Calu3 (cell line): ENCODE data around the gene SCRG1. TPM values are rescaled to one million over a fixed set of nuclear protein-coding genes. Genes with fewer than 3 reads are reported as not detected.

Experiments
- BruUV-seq: library from RNA; stranded (reverse); fragments of 400-500 nt; replicated peaks from 2 replicates; lab custom pipeline; 2021; lab: Mats Ljungman, UMichigan
- CTCF ChIA-PET: fragments of 300-600 bp; sonication (Branson Sonifier 250); formaldehyde crosslinking; loops from one replicate; lab custom pipeline; 2022; ENCODE audit warnings: antibody characterized with exemption; lab: Charles Lee
- DNase-seq: peaks from one replicate; pipeline ENCODE4 v3.0.0; 2022
- H3K27ac Mint-ChIP-seq: one replicate; pipeline ENCODE4 v1.8.0; 2022; ENCODE audit warnings: mixed read lengths; ENCODE audit not compliant: unreplicated experiment
- H3K27me3 Mint-ChIP-seq: one replicate; pipeline ENCODE4 v1.8.0; 2022; ENCODE audit warnings: mixed read lengths; ENCODE audit not compliant: unreplicated experiment
- H3K36me3 Mint-ChIP-seq: one replicate; pipeline ENCODE4 v1.8.0; 2022; ENCODE audit warnings: mild to moderate bottlenecking, moderate library complexity, mixed read lengths; ENCODE audit not compliant: insufficient read depth, unreplicated experiment
- H3K4me1 Mint-ChIP-seq: one replicate; pipeline ENCODE4 v1.8.0; 2022; ENCODE audit warnings: mild to moderate bottlenecking, low read depth, mixed read lengths; ENCODE audit not compliant: unreplicated experiment
- H3K4me3 Mint-ChIP-seq: one replicate; pipeline ENCODE4 v1.8.0; 2022; ENCODE audit warnings: mild to moderate bottlenecking, low read depth, moderate library complexity, mixed read lengths; ENCODE audit not compliant: unreplicated experiment
- H3K9me3 Mint-ChIP-seq: one replicate; pipeline ENCODE4 v1.8.0; 2022; ENCODE audit warnings: low read depth, mixed read lengths; ENCODE audit not compliant: unreplicated experiment
- intact Hi-C: fragments of 100-400 bp; cut with micrococcal nuclease; formaldehyde crosslinking; loops from one replicate; pipeline ENCODE4 v1.10.0; 2022; ENCODE audit not compliant: unreplicated experiment
- total RNA-seq: library from RNA; stranded (reverse); gene quantifications from 2 replicates; pipeline ENCODE4 v1.2.3, GENCODE V29; 2022
- TF ChIP-seq, protein P1 (sequence below): fragments of 200-600 bp; IDR thresholded peaks from one replicate; pipeline ENCODE4 v1.8.0; 2022; ENCODE audit warnings: antibody characterized with exemption; ENCODE audit not compliant: unreplicated experiment

The SCRG1 gene
- total RNA-seq, 1 experiment from 2014 or later: not detected

GRCh38 chr4:173417833-173418232 lies 18.9 kb upstream of the SCRG1 start:
- DNase-seq: no peak
- no TSS peak for BruUV-seq

GRCh38 chr4:173415885-173416653 lies 17.2 kb upstream of the SCRG1 start:
- Mint-ChIP-seq H3K4me1 (no peaks in the 10 kb centered on the region), H3K4me3 (no peak overlapping the region), H3K27me3 (no peaks in the 10 kb centered on the region), H3K27ac (no peak overlapping the region), H3K9me3 (no peaks in the 10 kb centered on the region), H3K36me3 (no peaks in the 10 kb centered on the region)
- CTCF ChIA-PET: interaction anchor here (0.6 kb wide), 1 partner anchor 43 kb away, joined by 3 read pairs; no protein-coding TSS in a partner anchor
- BruUV-seq: no TSS peak
- no peak for DNase-seq
- intact Hi-C loops: loop anchor here (5.0 kb wide), 2 partner anchors 84 to 404 kb away; partner anchors contain the start of gene HMGB2
- TF ChIP-seq, protein P1, sequence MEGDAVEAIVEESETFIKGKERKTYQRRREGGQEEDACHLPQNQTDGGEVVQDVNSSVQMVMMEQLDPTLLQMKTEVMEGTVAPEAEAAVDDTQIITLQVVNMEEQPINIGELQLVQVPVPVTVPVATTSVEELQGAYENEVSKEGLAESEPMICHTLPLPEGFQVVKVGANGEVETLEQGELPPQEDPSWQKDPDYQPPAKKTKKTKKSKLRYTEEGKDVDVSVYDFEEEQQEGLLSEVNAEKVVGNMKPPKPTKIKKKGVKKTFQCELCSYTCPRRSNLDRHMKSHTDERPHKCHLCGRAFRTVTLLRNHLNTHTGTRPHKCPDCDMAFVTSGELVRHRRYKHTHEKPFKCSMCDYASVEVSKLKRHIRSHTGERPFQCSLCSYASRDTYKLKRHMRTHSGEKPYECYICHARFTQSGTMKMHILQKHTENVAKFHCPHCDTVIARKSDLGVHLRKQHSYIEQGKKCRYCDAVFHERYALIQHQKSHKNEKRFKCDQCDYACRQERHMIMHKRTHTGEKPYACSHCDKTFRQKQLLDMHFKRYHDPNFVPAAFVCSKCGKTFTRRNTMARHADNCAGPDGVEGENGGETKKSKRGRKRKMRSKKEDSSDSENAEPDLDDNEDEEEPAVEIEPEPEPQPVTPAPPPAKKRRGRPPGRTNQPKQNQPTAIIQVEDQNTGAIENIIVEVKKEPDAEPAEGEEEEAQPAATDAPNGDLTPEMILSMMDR: no peak

More at GRCh38 chr4:173417833-173418232, 18.9 kb upstream of the SCRG1 start:
- H3K36me3 Mint-ChIP-seq: no peaks in the 10 kb centered on the region
- CTCF ChIA-PET: interaction anchor here (0.6 to 1.1 kb wide), 2 partner anchors 404 to 751 kb away, joined by 3 to 4 read pairs; no protein-coding TSS in a partner anchor
- intact Hi-C loops: loop anchor here (1.0 to 5.0 kb wide), 3 partner anchors 86 to 406 kb away; partner anchors contain the start of gene HMGB2
- TF ChIP-seq, protein P1: no peak
- H3K27me3 Mint-ChIP-seq: no peaks in the 10 kb centered on the region
- no peak overlapping the region for H3K27ac Mint-ChIP-seq
- no peak overlapping the region for H3K4me3 Mint-ChIP-seq
- H3K4me1 Mint-ChIP-seq: no peaks in the 10 kb centered on the region
- no peaks in the 10 kb centered on the region for H3K9me3 Mint-ChIP-seq

GRCh38 chr4:173415092-173415491 lies 16.2 kb upstream of the SCRG1 start:
- Mint-ChIP-seq H3K27me3 (no peaks in the 10 kb centered on the region), H3K36me3 (no peaks in the 10 kb centered on the region), H3K4me1 (no peaks in the 10 kb centered on the region), H3K4me3 (no peak overlapping the region), H3K9me3 (no peaks in the 10 kb centered on the region), H3K27ac (no peak overlapping the region)
- CTCF ChIA-PET: interaction anchor here (1.3 kb wide), 1 partner anchor 401 kb away, joined by 5 read pairs; no protein-coding TSS in a partner anchor
- TF ChIP-seq, protein P1: no peak
- intact Hi-C loops: loop anchor here (5.0 kb wide), 2 partner anchors 83 to 403 kb away; partner anchors contain the start of gene HMGB2
- DNase-seq: no peak
- no TSS peak for BruUV-seq

- H3K27me3 Mint-ChIP-seq: no peaks in the 10 kb centered on the region
- TF ChIP-seq, protein P1: no peak
- no peak for DNase-seq
- H3K9me3 Mint-ChIP-seq: no peaks in the 10 kb centered on the region
- no TSS peak for BruUV-seq
- H3K4me1 Mint-ChIP-seq: no peaks in the 10 kb centered on the region
- H3K36me3 Mint-ChIP-seq: no peaks in the 10 kb centered on the region
- CTCF ChIA-PET: interaction anchor here (1.3 kb wide), 1 partner anchor 401 kb away, joined by 5 read pairs; no protein-coding TSS in a partner anchor
- intact Hi-C loops: loop anchor here (5.0 kb wide), 1 partner anchor 42 kb away; the partner anchor contains the start of gene SAP30
- no peak overlapping the region for H3K27ac Mint-ChIP-seq
- H3K4me3 Mint-ChIP-seq: no peak overlapping the region
These were observed 15.5 kb upstream of the SCRG1 start for GRCh38 chr4:173414456-173414855.
